Measurements from ENCODE around the gene AURKA.
"Not testable (repeated sequence)": the region's sequence is repeated elsewhere in the genome, so short reads cannot be mapped to it uniquely, and the experiment has no call there.

Gene AURKA

DNA sequence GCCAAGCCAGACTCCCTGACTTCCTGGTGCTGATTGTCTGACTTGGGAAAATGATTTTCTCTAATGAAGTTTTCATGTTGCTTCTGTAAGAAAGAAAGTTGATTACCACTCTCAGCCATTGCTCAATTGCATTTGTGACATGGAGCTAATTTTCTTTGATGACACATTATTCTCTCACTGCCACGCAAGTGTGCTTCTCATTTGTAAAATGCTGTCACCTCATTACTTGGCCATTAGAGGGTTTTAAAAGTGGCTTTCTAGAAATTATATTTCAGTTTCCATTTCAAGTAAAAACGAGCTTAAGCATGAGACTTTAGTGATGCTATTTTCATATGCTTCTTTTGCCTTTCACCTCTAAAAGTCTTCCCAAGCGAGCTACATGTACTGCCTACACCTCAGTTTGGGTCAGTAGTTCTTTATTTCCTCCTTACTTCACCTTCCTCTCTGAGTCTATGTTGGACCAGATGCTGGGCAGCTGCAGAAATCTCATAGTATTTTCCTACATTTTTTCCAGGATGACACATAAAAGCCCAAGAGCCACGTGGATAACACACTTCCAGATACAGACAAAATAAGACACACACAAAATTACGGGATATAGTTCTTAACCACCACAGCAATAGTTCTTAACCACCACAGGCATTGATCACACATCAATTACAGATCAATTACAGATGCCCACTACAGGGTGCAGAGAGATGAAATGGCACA is 39.5 kb downstream of the AURKA start:
- no peak for DNase-seq (ENCODE audit: insufficient read length)
- TF ChIP-seq POLR2A (IDR thresholded peaks at IDR 0.05; ENCODE audit: low read depth, low read length) (no peak), TAF1 (IDR thresholded peaks at IDR 0.05; ENCODE audit: borderline replicate concordance, low read depth, low read length) (no peak), POLR2AphosphoS5 (IDR thresholded peaks at IDR 0.05; ENCODE audit: low read depth, low read length) (no peak)
- FAIRE-seq: no peak

DNA sequence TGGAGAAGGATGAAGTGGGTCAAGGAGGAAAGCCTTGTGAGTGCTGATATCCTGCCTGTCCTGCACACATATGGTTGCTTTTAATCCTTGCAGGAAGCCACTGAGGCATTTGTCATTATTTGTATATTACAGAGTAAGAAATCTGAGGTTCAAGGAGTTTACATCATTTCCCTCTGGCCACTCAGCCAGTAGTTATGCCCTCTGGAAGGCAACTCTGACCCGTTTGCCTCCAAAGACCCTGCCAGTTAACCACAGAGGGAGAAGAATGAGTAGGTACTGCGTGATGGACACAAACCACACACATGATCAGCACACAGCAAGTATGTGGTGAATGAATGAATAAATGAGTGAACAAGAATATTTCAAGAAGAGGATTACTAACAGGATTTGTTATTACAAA is 41.2 kb downstream of the AURKA start:
- TF ChIP-seq TAF1 (IDR thresholded peaks at IDR 0.05; ENCODE audit: borderline replicate concordance, low read depth, low read length) (no peak), POLR2A (IDR thresholded peaks at IDR 0.05; ENCODE audit: low read depth, low read length) (no peak)
- FAIRE-seq (no peak), DNase-seq (ENCODE audit: insufficient read length) (no peak)

DNA sequence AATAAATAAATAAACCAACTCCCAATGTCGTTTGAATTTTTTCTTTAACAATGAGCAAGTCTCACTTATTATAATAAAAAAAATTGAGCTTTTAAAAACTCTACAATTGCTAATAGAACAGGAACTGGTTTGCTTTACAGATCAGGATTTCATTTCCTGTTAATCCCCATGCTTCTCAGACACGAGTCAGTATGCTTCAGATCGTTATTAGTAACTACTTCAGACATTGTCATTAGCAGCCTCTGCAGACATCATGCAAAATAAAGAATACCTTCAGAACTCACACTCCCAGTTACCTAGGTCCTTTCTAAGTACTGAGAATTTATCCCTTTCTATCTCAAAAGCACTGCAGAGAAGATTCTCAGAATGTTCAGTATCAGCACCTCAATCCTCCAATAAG is 43.3 kb downstream of the AURKA start:
- FAIRE-seq: no peak
- TF ChIP-seq TAF1 (IDR thresholded peaks at IDR 0.05; ENCODE audit: borderline replicate concordance, low read depth, low read length) (no peak), POLR2AphosphoS5 (IDR thresholded peaks at IDR 0.05; ENCODE audit: low read depth, low read length) (no peak), POLR2A (IDR thresholded peaks at IDR 0.05; ENCODE audit: low read depth, low read length) (no peak)
- DNase-seq (ENCODE audit: insufficient read length): no peak

DNA sequence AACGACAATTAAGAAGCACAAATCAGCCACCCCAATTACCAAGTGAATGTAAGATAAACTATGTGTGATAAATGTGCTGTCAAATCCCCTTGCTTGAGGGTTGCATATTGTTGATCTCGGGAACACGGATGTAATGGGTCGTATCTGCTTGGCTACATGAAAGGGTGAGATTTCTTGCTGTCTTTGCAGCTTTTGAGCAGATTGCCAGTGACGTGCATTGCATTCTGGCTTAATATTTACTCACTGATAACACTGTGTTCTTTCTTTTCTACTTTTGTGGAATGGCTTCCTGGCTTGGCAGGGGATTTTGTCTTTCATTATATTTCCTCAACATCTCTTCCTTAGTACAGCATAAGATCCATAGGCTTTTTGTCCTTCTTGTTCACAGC is 43.7 kb downstream of the AURKA start:
- no peak for TF ChIP-seq TAF1 (IDR thresholded peaks at IDR 0.05; ENCODE audit: borderline replicate concordance, low read depth, low read length)
- TF ChIP-seq POLR2AphosphoS5 (IDR thresholded peaks at IDR 0.05; ENCODE audit: low read depth, low read length): no peak
- TF ChIP-seq POLR2A (IDR thresholded peaks at IDR 0.05; ENCODE audit: low read depth, low read length): no peak
- FAIRE-seq (no peak), DNase-seq (ENCODE audit: insufficient read length) (no peak)

DNA sequence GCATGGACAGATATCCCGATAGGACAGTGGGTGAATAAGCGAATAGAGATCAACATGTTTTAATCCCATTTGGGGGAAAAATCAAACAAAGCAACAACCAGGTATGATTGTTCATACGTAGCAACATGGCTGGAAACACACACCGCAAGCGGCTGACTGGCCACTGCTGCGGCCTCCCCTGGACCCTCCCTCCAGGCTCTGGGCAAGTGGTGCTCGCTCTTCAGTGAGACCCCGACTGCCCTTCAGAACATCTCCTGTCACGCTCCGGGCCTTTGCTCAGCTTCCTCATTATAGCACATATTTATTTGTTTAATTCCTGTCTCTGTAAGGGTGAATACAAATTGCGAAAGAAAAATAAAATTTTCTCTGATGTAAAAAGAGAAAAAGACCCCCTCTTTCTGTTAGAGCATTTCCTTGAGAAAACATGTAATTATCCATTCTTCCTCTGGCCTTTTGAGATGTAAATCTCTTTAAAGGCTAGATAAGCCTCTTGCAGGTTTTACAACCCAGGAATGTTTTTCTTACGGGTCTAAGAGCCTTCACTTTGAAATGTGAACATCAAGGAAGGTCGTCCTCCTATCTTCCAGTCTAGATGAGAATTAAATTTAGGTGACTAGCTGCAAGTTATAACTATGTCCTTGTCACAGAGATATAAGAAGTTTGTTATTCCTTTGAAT is 44.2 kb downstream of the AURKA start:
- TF ChIP-seq TAF1 (IDR thresholded peaks at IDR 0.05; ENCODE audit: borderline replicate concordance, low read depth, low read length) (no peak), POLR2AphosphoS5 (IDR thresholded peaks at IDR 0.05; ENCODE audit: low read depth, low read length) (no peak), POLR2A (IDR thresholded peaks at IDR 0.05; ENCODE audit: low read depth, low read length) (no peak)
- no peak for FAIRE-seq
- no peak for DNase-seq (ENCODE audit: insufficient read length)

DNA sequence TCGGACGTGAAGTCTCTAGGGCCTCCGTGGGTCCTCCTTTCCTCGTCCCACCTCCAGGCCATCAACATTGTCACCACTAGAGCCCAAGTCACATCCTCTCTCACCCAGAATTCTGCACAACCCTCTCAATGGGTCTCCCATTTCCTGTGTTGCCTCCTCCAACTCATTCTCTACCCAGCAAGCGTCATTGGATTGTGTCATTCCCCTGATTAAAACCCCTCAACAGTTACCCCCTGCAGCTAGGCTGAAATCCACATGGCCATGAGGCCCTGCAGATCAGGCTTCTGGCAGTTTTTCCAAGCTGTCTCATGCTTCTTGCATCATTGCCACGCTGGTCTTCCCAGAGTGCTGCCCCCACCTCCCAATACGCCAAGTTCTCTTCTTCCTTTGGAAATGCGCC is 46.1 kb downstream of the AURKA start:
- DNase-seq (ENCODE audit: insufficient read length) (no peak), FAIRE-seq (no peak)
- TF ChIP-seq POLR2AphosphoS5 (IDR thresholded peaks at IDR 0.05; ENCODE audit: low read depth, low read length) (no peak), POLR2A (IDR thresholded peaks at IDR 0.05; ENCODE audit: low read depth, low read length) (no peak), TAF1 (IDR thresholded peaks at IDR 0.05; ENCODE audit: borderline replicate concordance, low read depth, low read length) (no peak)

DNA sequence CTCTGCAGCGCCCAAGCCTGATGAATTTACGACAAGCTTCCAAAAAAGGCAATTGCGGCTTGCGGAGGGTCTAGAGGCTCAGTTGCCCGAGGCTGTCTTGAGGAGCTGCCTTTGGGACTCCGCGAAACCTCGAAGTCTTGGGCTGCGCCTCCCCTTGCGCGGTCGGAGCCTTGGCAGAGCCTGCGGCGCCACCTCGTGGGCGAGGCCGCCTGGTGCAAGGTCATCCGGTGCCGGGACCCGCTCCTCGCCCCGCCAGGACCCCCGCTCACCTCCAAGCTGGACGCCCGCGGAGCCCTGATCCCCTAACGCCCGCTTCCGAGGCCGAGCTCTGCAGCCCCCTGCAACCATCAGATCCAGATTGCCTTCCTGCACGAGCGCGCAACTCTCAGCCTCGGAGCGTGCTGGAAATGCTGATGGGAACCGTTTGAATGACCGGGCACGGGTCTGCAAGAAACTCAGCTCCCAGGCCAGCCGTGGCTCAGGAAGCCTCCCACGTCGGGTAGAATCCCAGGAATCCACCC is 48.1 kb downstream of the AURKA start:
- TF ChIP-seq POLR2AphosphoS5 (IDR thresholded peaks at IDR 0.05; ENCODE audit: low read depth, low read length) (no peak), POLR2A (IDR thresholded peaks at IDR 0.05; ENCODE audit: low read depth, low read length) (no peak)
- peak; percentile 52 for DNase-seq (ENCODE audit: insufficient read length)
- FAIRE-seq: no peak

DNA sequence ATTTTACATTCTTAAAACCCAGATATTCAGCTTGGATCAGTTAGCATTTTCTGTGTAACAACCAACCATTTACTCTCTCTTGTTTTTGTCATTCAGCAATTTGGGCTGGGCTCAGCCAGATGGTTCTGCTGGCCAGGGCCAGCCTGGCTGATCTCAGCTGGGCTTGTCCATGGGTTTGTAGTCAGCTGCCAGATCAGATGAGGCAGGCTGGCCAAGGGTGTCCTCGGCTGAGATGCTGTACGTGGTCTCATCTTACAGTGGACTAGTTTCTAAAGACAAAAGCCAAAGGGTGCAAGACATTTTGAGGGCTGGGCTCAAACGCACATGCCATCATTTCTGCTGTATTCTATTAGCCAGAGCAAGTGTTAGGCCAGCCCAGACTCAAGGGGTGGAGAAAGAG is 49.2 kb downstream of the AURKA start:
- no peak for TF ChIP-seq TAF1 (IDR thresholded peaks at IDR 0.05; ENCODE audit: borderline replicate concordance, low read depth, low read length)
- no peak for TF ChIP-seq POLR2A (IDR thresholded peaks at IDR 0.05; ENCODE audit: low read depth, low read length)
- no peak for TF ChIP-seq POLR2AphosphoS5 (IDR thresholded peaks at IDR 0.05; ENCODE audit: low read depth, low read length)
- no peak for FAIRE-seq

DNA sequence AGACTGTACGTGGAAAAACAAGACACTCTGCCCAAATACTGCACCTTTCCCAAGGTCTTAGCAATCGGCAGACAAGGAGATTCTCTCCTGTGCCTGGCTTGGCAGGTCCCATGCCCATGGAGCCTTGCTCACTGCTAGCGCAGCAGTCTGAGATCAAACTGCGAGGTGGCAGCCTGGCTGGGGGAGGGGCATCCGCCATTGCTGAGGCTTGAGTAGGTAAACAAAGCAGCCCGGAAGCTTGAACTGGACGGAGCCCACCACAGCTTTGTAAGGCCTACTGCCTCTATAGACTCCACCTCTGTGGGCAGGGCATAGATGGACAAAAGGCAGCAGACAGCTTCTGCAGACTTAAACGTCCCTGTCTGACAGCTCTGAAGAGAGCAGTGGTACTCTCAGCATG is 55.3 kb downstream of the AURKA start:
- not testable (repeated sequence) for DNase-seq (ENCODE audit: insufficient read length); FAIRE-seq

More for the DNA sequence above, 49.2 kb downstream of the AURKA start:
- DNase-seq (ENCODE audit: insufficient read length): no peak

DNA sequence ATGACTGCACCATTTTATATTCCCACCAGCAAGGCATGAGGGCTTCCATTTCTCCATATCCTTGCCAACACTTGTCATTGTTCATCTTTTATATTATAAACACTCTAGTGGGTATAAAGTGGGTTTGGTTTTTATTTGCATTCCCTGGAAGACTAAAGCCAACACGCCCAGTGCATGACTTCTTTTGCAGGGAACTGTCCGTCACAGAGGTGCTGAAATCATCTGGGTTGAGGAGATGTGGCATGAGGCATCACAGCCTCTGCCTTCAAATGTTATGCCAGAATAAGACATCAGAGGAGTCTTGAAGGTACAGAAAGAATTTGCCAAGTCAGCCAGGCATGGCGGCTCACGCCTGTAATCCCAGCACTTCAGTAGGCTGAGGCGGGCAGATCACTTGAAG is 63.2 kb downstream of the AURKA start:
- DNase-seq (ENCODE audit: insufficient read length): no peak
- FAIRE-seq: no peak
- TF ChIP-seq TAF1 (IDR thresholded peaks at IDR 0.05; ENCODE audit: borderline replicate concordance, low read depth, low read length) (no peak), POLR2AphosphoS5 (IDR thresholded peaks at IDR 0.05; ENCODE audit: low read depth, low read length) (no peak), POLR2A (IDR thresholded peaks at IDR 0.05; ENCODE audit: low read depth, low read length) (no peak)

DNA sequence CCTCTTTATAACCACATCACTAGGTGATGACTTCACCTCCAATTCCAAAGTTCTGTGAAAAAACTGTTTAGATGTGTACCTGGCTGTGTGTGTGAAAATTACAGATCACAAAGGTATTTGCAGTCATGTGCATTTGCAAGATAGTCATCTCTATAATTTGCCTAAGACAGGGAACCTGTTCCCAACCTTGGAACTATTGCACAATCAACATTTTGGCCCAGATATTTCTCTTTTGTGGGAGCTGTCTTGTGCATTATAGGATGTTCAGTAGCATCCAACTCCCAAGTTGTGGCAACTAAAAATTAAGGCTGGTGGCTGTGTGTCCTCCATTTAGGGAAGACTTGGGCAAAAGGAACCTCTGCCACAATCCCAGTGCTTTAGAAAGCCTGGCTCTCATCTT is 67.2 kb downstream of the AURKA start:
- FAIRE-seq (no peak), DNase-seq (ENCODE audit: insufficient read length) (no peak)
- TF ChIP-seq TAF1 (IDR thresholded peaks at IDR 0.05; ENCODE audit: borderline replicate concordance, low read depth, low read length) (no peak), POLR2AphosphoS5 (IDR thresholded peaks at IDR 0.05; ENCODE audit: low read depth, low read length) (no peak), POLR2A (IDR thresholded peaks at IDR 0.05; ENCODE audit: low read depth, low read length) (no peak)

DNA sequence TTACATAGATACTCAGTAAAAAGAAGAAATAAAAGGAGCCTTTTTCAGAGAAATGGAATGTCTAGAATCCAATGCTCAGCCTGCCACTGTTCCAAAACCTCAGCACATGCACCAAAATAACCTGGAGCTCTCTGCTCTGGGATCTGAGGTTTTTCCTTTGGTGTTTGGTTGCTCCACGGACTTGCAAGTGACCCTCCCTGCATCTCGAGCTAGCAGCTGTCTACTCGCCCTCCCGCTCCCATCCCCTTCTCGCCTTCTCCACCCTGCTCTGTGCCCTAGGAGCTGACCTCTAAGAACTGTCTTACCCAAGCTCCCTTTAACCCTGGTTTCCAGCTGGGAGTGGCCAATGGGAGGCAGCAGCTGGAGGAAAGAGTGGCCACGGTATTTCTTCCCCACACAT is 68.4 kb downstream of the AURKA start:
- DNase-seq (ENCODE audit: insufficient read length): no peak
- TF ChIP-seq POLR2A (IDR thresholded peaks at IDR 0.05; ENCODE audit: low read depth, low read length) (no peak), TAF1 (IDR thresholded peaks at IDR 0.05; ENCODE audit: borderline replicate concordance, low read depth, low read length) (no peak), POLR2AphosphoS5 (IDR thresholded peaks at IDR 0.05; ENCODE audit: low read depth, low read length) (no peak)
- FAIRE-seq: no peak
